Fibroblast of pulmonary artery (primary cell): ENCODE results near the gene LDHAL6B.
"Not testable (repeated sequence)": the region's sequence is repeated elsewhere in the genome, so short reads cannot be mapped to it uniquely, and the experiment has no call there.

Experiments used
- DNase-seq: peaks from one replicate; pipeline ENCODE4 v3.0.0-alpha.2; 2010; ENCODE audit warnings: low read depth
- H3K4me3 ChIP-seq: replicated peaks from 2 replicates; pipeline ENCODE4 v1.5.1; 2011; ENCODE audit warnings: low read depth, mild to moderate bottlenecking, control low read depth, low read length, moderate library complexity
- TF ChIP-seq, protein P1 (sequence below): IDR thresholded peaks from 2 replicates; pipeline ENCODE4 v1.5.1; 2011; ENCODE audit warnings: mild to moderate bottlenecking, control low read depth, low read length, inconsistent platforms; ENCODE audit errors: missing control alignments

Gene LDHAL6B

GRCh38 chr15:59206623-59207183, at the start of gene LDHAL6B:
Gene LDHAL6B (plus strand): TSS chr15:59206843. CDS start chr15:59206941, 98 bp downstream.
- no peak for DNase-seq
- TF ChIP-seq, protein P1, sequence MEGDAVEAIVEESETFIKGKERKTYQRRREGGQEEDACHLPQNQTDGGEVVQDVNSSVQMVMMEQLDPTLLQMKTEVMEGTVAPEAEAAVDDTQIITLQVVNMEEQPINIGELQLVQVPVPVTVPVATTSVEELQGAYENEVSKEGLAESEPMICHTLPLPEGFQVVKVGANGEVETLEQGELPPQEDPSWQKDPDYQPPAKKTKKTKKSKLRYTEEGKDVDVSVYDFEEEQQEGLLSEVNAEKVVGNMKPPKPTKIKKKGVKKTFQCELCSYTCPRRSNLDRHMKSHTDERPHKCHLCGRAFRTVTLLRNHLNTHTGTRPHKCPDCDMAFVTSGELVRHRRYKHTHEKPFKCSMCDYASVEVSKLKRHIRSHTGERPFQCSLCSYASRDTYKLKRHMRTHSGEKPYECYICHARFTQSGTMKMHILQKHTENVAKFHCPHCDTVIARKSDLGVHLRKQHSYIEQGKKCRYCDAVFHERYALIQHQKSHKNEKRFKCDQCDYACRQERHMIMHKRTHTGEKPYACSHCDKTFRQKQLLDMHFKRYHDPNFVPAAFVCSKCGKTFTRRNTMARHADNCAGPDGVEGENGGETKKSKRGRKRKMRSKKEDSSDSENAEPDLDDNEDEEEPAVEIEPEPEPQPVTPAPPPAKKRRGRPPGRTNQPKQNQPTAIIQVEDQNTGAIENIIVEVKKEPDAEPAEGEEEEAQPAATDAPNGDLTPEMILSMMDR, result no peak
- no peak within 1 kb of the TSS for H3K4me3 ChIP-seq

DNA sequence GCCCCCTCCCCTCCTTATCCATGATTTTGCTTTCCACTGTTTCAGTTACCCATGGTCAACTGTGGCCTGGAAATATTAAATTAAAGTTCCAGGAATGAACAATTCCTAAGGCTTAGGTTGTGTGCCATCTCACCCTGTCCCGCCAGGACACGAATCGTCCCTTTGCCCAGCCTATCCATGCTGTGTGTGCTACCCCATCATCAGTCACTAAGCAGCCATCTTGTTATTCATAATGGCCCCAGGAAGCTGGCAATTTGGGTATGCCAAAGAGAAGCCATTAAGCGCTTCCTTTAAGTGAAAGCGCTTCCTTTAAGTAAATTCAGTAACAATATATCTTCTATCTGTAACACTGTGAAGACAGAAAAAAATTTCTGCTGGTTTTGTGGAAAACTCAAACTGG, 49.2 kb upstream of the LDHAL6B start:
- DNase-seq, result no peak
- TF ChIP-seq, protein P1, result no peak
- H3K4me3 ChIP-seq, result no peak overlapping the region

DNA sequence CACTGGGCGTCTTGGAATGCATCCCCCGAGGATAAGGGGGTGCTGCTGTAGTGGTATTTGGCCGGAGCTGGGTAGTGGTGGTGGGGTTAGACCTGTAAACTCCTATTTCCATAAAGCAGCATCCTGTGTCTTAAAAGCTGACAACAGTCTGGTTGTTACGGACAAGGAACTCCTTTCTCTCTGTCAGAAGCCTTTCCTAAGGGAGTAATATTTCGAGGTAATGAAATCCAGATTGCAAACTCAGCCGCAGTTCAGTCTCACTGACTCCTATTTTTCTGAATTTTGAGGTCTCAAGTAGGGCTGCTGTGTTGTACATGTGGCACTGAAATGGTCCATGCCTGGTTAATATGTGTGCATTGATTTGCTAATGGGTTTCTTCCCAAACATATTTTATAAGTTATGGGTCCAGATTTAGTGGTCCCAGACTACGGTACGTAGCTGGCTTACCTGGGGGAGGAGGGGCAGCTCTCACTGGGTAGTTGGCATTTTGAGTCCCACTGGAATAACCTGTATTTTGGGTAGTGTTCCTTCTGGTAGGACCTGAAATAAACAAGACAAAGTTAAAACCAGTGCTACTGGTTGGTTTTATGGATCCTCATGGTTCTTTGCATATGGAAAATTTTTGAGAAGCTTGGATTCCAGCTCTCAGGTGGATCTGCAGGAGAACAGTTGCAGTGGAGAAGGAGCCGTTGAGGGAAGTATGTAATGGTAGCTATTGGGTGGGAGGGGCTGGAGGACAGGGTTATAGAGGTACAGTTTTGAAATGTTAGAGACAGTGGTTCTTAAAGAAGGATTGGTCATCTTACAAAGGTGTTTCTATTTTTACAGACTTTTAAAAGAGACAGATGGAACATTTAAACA, 48.6 kb upstream of the LDHAL6B start:
- H3K4me3 ChIP-seq, result no peak overlapping the region
- TF ChIP-seq, protein P1, result no peak
- no peak for DNase-seq

GRCh38 chr15:59158701-59159034, 48.0 kb upstream of the LDHAL6B start:
- TF ChIP-seq, protein P1, result no peak
- H3K4me3 ChIP-seq, result no peak overlapping the region
- DNase-seq, result no peak

DNA sequence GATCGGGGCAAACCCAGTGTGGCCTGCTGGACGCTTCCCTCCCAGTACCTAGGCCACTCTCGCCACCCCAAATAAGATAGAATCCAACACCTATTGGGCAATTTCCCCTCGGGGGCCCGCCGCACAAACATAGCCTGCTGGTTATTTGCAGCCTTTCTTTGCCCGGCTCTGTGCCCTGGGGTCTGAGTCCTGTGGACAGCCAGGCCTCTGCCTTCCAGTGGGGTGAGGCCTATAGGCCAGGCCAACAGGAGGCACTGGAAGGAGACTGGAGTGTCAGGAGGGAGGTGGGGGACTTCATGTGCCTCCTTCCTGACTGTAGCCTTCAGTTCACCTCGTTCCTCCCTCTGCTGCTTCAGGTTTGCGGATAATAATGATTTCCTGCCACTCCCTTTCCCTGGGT, 47.4 kb upstream of the LDHAL6B start:
- H3K4me3 ChIP-seq, result no peak overlapping the region
- no peak for DNase-seq
- TF ChIP-seq, protein P1, result no peak

DNA sequence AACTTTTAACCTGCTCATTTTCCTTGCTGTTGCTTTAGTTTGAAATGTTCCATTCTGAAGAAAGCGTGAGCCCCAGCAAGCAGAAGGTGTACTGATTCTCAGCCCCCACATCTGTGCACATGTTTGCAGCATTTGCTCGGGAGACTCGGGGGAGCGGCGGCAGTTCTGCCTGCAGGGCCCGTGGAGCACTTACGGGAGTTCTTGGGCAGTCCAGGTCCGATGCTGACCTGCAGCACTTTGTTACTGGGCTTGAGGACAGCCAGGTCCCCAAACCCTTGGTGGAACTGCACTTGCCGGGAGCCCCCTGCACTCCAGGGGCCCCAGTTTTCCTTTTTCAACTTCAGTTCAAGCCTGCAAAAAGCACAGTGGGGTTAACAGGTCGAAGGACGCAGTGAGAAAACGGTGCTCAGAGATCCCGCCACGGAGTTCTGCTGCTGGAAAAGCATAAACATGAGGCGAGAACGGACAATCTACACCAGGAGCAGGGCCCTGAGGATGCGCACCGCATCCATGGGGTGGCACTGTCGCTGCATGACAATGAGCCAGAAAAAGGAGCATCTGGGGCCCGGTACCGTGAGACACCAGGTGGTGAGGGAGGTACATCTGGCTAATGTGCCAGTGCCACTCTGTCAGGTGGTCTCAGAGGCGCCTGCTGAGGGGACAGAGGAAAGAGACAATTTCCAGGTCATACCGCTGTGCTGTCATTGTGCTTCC, 45.6 kb upstream of the LDHAL6B start:
- TF ChIP-seq, protein P1, result peak; percentile 47
- peak; percentile 29 for DNase-seq
- no peak overlapping the region for H3K4me3 ChIP-seq

DNA sequence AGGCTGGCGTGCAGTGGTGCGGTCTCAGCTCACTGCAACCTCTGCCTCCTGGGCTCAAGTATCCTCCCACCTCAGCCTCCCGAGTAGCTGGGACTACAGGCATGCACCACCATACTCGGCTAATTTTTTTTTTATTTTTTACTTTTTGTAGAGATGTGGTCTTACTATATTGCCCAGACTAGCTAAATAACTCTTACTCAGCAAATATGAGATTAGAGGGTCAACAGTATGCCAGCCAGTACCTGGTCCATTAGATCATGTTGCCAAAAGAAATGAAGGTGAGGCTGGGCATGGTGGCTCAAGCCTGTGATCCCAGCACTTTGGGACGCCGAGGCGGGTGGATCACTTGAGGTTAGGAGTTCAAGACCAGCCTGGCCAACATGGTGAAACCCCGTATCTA, 44.6 kb upstream of the LDHAL6B start:
- not testable (repeated sequence) for H3K4me3 ChIP-seq, DNase-seq
